ENCODE measurements around the gene TPT1.
"Not testable (repeated sequence)": the region's sequence is repeated elsewhere in the genome, so short reads cannot be mapped to it uniquely, and the experiment has no call there.

The TPT1 gene

DNA sequence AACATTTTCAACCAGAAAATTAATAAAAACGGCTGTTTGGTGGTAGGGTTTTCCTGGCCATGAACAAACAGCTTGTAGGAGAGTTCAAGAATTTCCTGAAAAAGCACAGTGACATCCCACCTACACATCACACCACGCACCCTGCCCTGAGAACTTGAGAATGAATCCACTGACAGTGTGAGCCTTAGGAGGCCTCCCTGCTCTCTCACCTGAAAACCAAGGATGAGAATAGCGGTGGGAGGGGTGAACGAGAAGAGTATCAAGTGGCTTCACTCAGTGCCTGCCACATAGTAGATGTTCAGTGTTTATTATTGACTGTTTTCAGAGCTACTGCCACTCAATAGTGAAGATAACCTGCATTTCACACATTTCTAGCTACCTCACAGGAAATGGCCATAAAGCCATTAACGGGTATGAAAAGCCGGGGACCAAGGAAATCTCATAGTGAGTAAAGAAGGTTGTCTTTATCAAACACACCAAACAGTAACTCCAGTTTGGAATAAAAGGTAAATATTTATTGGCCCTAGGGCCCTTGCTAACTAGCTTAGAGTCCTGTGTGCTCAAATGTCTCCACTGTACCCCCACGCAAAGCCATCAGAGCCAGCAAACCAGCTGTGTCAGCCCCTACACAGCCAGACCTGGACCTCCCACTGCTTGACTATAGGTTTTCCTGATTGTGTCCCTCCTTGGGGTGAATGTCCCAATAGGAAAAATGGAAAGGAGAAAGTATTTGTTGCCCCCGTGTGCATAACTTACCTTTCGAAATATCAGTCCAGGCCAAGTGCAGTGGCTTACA lies 40.6 kb downstream of the TPT1 start:
- Histone ChIP-seq H3K27ac (ENCODE audit: low read length) (no peak overlapping the region), H2AFZ (ENCODE audit: low read depth, low read length) (no peak overlapping the region), H3K4me1 (ENCODE audit: insufficient read depth, low read length) (no peaks in the 10 kb centered on the region), H3K36me3 (ENCODE audit: insufficient read depth, low read length) (no peaks in the 10 kb centered on the region), H3K79me2 (ENCODE audit: insufficient read depth, low read length) (no peaks in the 10 kb centered on the region), H3K4me3 (ENCODE audit: low read depth in 1 of 2, low read length in 2 of 2) (no peak overlapping the region), H3K4me2 (ENCODE audit: insufficient read depth, low read length) (no peak overlapping the region), H3K9ac (ENCODE audit: low read depth, low read length) (no peak overlapping the region), H3K9me3 (ENCODE audit: insufficient read depth, low read length, severe bottlenecking) (no peaks in the 10 kb centered on the region), H3K27me3 (ENCODE audit: insufficient read depth, low read length, poor library complexity) (no peaks in the 10 kb centered on the region), H4K20me1 (ENCODE audit: insufficient read depth, low read length) (no peaks in the 10 kb centered on the region)
- ATAC-seq (ENCODE audit: insufficient read depth, low read depth), result peak; percentile 9; the same call in 1 of the 3 replicates
- no peak for TF ChIP-seq CTCF (IDR thresholded peaks at IDR 0.05; ENCODE audit: borderline replicate concordance, extremely low read depth, low read length, poor library complexity, severe bottlenecking)
- no peak for TF ChIP-seq EZH2 (IDR thresholded peaks at IDR 0.05; ENCODE audit: borderline replicate concordance, low read depth, low read length, severe bottlenecking)
- DNase-seq, result no peak

DNA sequence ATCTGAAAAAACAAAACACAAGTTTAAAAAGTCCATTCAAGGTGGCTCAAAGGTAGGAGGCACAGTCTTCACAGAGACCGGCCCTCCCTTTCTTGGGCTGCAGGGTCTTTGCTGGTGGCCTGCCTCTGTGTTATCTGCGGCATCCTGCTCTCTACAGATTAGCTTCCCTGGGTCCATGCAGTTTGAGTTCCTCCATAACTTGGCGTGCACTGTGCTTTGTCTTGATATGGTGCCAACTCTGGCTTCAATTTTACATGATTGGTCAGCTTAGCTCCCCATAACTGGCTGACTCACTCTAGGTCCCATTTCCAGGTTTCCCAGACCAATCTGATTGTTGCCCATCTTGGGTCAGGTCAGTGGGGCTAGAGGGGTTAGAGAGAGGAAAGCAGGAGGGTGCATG lies 41.8 kb downstream of the TPT1 start:
- no peak overlapping the region for H3K4me3 ChIP-seq (ENCODE audit: low read depth in 1 of 2, low read length in 2 of 2)
- no peaks in the 10 kb centered on the region for H3K79me2 ChIP-seq (ENCODE audit: insufficient read depth, low read length)
- H2AFZ ChIP-seq (ENCODE audit: low read depth, low read length), result no peak overlapping the region
- H3K36me3 ChIP-seq (ENCODE audit: insufficient read depth, low read length), result no peaks in the 10 kb centered on the region
- peak; percentile 13; the same call in 1 of the 3 replicates for ATAC-seq (ENCODE audit: insufficient read depth, low read depth)
- no peak overlapping the region for H3K9ac ChIP-seq (ENCODE audit: low read depth, low read length)
- no peaks in the 10 kb centered on the region for H3K27me3 ChIP-seq (ENCODE audit: insufficient read depth, low read length, poor library complexity)
- H3K4me1 ChIP-seq (ENCODE audit: insufficient read depth, low read length), result no peaks in the 10 kb centered on the region
- H3K27ac ChIP-seq (ENCODE audit: low read length), result no peak overlapping the region
- no peaks in the 10 kb centered on the region for H3K9me3 ChIP-seq (ENCODE audit: insufficient read depth, low read length, severe bottlenecking)
- DNase-seq, result no peak
- TF ChIP-seq CTCF (IDR thresholded peaks at IDR 0.05; ENCODE audit: borderline replicate concordance, extremely low read depth, low read length, poor library complexity, severe bottlenecking) (no peak), EZH2 (IDR thresholded peaks at IDR 0.05; ENCODE audit: borderline replicate concordance, low read depth, low read length, severe bottlenecking) (no peak)
- H3K4me2 ChIP-seq (ENCODE audit: insufficient read depth, low read length), result no peak overlapping the region
- no peaks in the 10 kb centered on the region for H4K20me1 ChIP-seq (ENCODE audit: insufficient read depth, low read length)

DNA sequence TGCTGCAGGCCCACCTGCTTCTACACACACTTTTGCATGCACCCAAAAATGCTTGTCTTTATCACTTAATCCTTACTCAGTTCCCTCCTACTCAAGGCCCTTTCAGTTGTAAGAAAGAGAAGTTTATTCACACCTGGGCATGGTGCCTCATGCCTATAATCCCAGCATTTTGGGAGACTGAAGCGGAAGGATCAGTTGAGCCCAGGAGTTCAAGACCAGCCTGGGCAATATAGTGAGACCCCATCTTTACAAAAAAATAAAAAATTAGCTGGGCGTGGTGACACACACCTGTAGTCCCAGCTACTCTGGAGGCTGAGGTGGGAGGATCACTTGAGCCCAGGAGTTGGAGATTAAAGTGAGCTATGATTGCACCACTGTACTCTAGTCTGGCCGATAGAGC lies 42.4 kb downstream of the TPT1 start:
- H3K9me3 ChIP-seq (ENCODE audit: insufficient read depth, low read length, severe bottlenecking); H3K36me3 ChIP-seq (ENCODE audit: insufficient read depth, low read length); H2AFZ ChIP-seq (ENCODE audit: low read depth, low read length); DNase-seq; H3K79me2 ChIP-seq (ENCODE audit: insufficient read depth, low read length); H3K4me3 ChIP-seq (ENCODE audit: low read depth in 1 of 2, low read length in 2 of 2); ATAC-seq (ENCODE audit: insufficient read depth, low read depth); H3K4me1 ChIP-seq (ENCODE audit: insufficient read depth, low read length); H3K27me3 ChIP-seq (ENCODE audit: insufficient read depth, low read length, poor library complexity); H3K9ac ChIP-seq (ENCODE audit: low read depth, low read length); H3K27ac ChIP-seq (ENCODE audit: low read length); H3K4me2 ChIP-seq (ENCODE audit: insufficient read depth, low read length); H4K20me1 ChIP-seq (ENCODE audit: insufficient read depth, low read length): not testable (repeated sequence)

DNA sequence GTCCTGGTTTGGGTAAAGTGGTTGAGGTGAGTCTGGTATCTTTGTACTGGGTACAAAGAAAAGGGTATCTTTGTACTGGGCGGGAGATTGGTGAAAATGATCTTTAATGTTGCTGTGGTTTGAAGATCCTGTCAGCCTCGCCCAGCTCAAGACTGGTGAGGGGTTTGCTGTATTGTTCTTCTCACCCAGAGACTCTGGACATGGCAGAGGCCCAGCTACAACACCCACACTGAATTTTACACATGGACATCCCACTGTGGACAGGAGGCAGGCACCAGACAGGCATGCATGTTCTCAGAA lies 42.8 kb downstream of the TPT1 start:
- H3K9me3 ChIP-seq (ENCODE audit: insufficient read depth, low read length, severe bottlenecking), result no peaks in the 10 kb centered on the region
- no peak overlapping the region for H3K4me2 ChIP-seq (ENCODE audit: insufficient read depth, low read length)
- no peaks in the 10 kb centered on the region for H3K79me2 ChIP-seq (ENCODE audit: insufficient read depth, low read length)
- no peaks in the 10 kb centered on the region for H3K4me1 ChIP-seq (ENCODE audit: insufficient read depth, low read length)
- DNase-seq, result no peak
- no peak overlapping the region for H3K27ac ChIP-seq (ENCODE audit: low read length)
- no peak for TF ChIP-seq EZH2 (IDR thresholded peaks at IDR 0.05; ENCODE audit: borderline replicate concordance, low read depth, low read length, severe bottlenecking)
- no peak for TF ChIP-seq CTCF (IDR thresholded peaks at IDR 0.05; ENCODE audit: borderline replicate concordance, extremely low read depth, low read length, poor library complexity, severe bottlenecking)
- H3K36me3 ChIP-seq (ENCODE audit: insufficient read depth, low read length), result no peaks in the 10 kb centered on the region
- no peak overlapping the region for H3K4me3 ChIP-seq (ENCODE audit: low read depth in 1 of 2, low read length in 2 of 2)
- ATAC-seq (ENCODE audit: insufficient read depth, low read depth), result no peak
- H4K20me1 ChIP-seq (ENCODE audit: insufficient read depth, low read length), result no peaks in the 10 kb centered on the region
- H3K27me3 ChIP-seq (ENCODE audit: insufficient read depth, low read length, poor library complexity), result no peaks in the 10 kb centered on the region
- no peak overlapping the region for H2AFZ ChIP-seq (ENCODE audit: low read depth, low read length)
- H3K9ac ChIP-seq (ENCODE audit: low read depth, low read length), result no peak overlapping the region

Data from DND-41 (cell line).